Naive thymus-derived CD8-positive, alpha-beta T cell (primary cell): ENCODE results near the gene CADPS2. TPM values are rescaled to one million over a fixed set of nuclear protein-coding genes. Genes with fewer than 3 reads are reported as not detected.

ENCODE experiments used
- ATAC-seq, 2 donors: fragments of 150-1000 bp; cut with Tn5 transposase in 1 of 2; sonication (Bioruptor Pico), chemical (Tn5 transposase) in 1 of 2; 1 replicate in 1 of 2; 2 replicates in 1 of 2; pipeline ENCODE4 v1.10.0; 2021; ENCODE audit warnings: mild to moderate bottlenecking in 2 of 2, moderate library complexity in 2 of 2
- POLR2A ChIA-PET: fragments of 350-600 bp; sonication (Branson Sonifier 250); formaldehyde crosslinking; loops from one replicate; lab custom pipeline; 2021; ENCODE audit warnings: antibody characterized with exemption; lab: Charles Lee
- DNase-seq, 10 donors: peaks; one replicate each; pipeline versions ENCODE4 v3.0.0 to v3.0.0-alpha.2; 2020 to 2022
- H3K27ac Mint-ChIP-seq, 10 donors: one replicate each; pipeline ENCODE4 v1.8.0; 2020 to 2022; ENCODE audit warnings: mild to moderate bottlenecking in 10 of 10, mixed read lengths in 10 of 10, moderate library complexity in 4 of 10, inconsistent platforms in 1 of 10
- H3K27me3 Mint-ChIP-seq, 5 donors: one replicate each; pipeline ENCODE4 v1.8.0; 2021 to 2022; ENCODE audit warnings: mixed read lengths in 5 of 5
- H3K36me3 Mint-ChIP-seq, 3 donors: one replicate each; pipeline ENCODE4 v1.8.0; 2020 to 2022; ENCODE audit warnings: mixed read lengths in 3 of 3, mild to moderate bottlenecking in 2 of 3, inconsistent platforms in 1 of 3
- H3K4me1 Mint-ChIP-seq, 4 donors: one replicate each; pipeline ENCODE4 v1.8.0; 2021 to 2022; ENCODE audit warnings: mixed read lengths in 4 of 4
- H3K4me3 Mint-ChIP-seq, 10 donors: one replicate each; pipeline ENCODE4 v1.8.0; 2020 to 2022; ENCODE audit warnings: mild to moderate bottlenecking in 10 of 10, mixed read lengths in 10 of 10, moderate library complexity in 6 of 10, inconsistent platforms in 1 of 10
- H3K9me3 Mint-ChIP-seq, 9 donors: one replicate each; pipeline ENCODE4 v1.8.0; 2020 to 2022; ENCODE audit warnings: mixed read lengths in 9 of 9, mild to moderate bottlenecking in 3 of 9, inconsistent platforms in 1 of 9, moderate library complexity in 1 of 9
- polyA plus RNA-seq, 3 donors: library from polyadenylated mRNA; unstranded; fragments of 300-500 nt; fragmentation: Illumina TruSeq; gene quantifications; one replicate each; pipeline ENCODE4 v1.2.3, GENCODE V29; 2021
- total RNA-seq, 8 experiments: library from RNA in 2 of 8; stranded (reverse) in 2 of 8; gene quantifications; one replicate each; pipeline ENCODE4 v1.2.3 and lab custom pipeline; 2021 to 2026

CADPS2 gene
- total and polyA plus RNA-seq, 5 experiments from 2014 or later: not detected

DNA sequence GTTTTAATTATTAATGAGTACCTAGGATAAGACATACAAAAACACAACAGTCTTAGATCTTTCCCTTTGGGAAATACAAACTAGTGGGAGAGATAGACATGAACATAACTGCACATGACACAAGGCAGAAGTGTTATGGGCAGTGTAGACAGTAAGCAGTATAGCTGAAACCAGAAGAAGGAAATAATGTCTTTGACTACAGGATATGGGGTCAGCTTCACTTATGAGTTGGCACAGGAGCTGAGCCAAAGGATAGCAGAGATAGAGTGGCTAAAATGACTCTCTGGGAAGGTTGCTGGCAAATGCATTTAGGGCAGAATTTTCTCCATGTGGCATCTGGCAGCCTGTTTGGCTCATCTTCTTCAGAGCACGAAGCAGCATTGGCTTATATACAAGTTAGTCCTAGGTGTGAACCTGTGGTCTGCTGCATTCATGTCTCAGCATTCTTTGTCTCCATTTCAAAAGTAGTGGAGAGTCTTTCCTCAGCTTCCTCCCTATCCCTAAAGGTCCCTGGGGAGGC, 521.4 kb downstream of the CADPS2 start:
- no peaks in the 10 kb centered on the region for H3K4me1 Mint-ChIP-seq

DNA sequence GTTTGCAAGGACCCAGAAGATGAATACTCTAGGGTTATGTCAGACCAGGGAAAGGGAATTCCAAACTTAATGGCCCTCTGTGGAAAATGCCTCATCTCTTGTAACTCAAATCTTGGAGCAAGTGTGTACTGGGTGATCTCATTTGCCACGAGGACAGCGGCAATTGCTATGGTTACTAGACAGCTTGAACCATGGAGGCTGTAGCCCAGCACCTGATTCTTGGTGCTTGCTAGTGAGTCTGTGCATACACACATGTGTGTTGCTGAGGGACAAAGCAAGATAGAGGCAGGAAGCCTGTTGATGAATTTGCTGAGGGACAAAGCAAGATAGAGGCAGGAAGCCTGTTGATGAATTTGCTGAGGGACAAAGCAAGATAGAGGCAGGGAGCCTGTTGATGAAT, 523.1 kb downstream of the CADPS2 start:
- Mint-ChIP-seq H3K27me3 (no peaks in the 10 kb centered on the region), H3K4me1 (no peaks in the 10 kb centered on the region)

More for the DNA sequence above, 521.4 kb downstream of the CADPS2 start:
- DNase-seq (no peak), ATAC-seq (no peak)
- Mint-ChIP-seq H3K36me3 (peaks cover 0 to 4% (median 0%) of the 10 kb centered on the region in 3 donors), H3K27me3 (peaks cover 3 to 6% (median 5%) of the 10 kb centered on the region in 5 donors), H3K9me3 (peaks cover 0 to 7% (median 4%) of the 10 kb centered on the region in 9 donors), H3K27ac (no peak overlapping the region), H3K4me3 (no peak overlapping the region)
- POLR2A ChIA-PET: no interaction called here

DNA sequence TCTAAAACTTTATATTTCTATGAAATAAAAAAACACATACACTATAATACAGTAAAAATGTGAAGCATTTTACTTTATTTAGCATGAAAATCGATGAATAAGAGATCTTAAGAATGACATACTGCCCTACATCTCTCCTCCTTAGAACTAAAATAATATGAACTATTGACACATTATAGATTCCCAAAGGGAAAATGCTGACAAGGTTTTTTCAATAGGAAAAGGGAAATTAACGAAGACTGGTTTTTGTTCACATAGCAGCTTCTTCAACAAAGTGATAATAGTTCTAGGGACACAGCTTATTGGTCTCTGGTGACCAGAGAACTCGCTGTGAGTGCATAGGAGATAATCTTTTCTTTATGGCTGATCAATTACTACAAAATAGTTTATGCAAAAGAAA, 523.8 kb downstream of the CADPS2 start:
- H3K4me1 Mint-ChIP-seq: no peaks in the 10 kb centered on the region
- POLR2A ChIA-PET: no interaction called here
- ATAC-seq: no peak
- no peak for DNase-seq
- no peak overlapping the region for H3K27ac Mint-ChIP-seq
- no peak overlapping the region for H3K4me3 Mint-ChIP-seq
- no peaks in the 10 kb centered on the region for H3K27me3 Mint-ChIP-seq
- H3K36me3 Mint-ChIP-seq: no peaks in the 10 kb centered on the region
- H3K9me3 Mint-ChIP-seq: peaks cover 0 to 6% (median 0%) of the 10 kb centered on the region in 9 donors

More for the DNA sequence above, 523.1 kb downstream of the CADPS2 start:
- Mint-ChIP-seq H3K27ac (no peak overlapping the region), H3K4me3 (no peak overlapping the region), H3K9me3 (peaks cover 0 to 6% (median 0%) of the 10 kb centered on the region in 9 donors), H3K36me3 (no peaks in the 10 kb centered on the region)
- DNase-seq (no peak), ATAC-seq (no peak)
- POLR2A ChIA-PET: no interaction called here

DNA sequence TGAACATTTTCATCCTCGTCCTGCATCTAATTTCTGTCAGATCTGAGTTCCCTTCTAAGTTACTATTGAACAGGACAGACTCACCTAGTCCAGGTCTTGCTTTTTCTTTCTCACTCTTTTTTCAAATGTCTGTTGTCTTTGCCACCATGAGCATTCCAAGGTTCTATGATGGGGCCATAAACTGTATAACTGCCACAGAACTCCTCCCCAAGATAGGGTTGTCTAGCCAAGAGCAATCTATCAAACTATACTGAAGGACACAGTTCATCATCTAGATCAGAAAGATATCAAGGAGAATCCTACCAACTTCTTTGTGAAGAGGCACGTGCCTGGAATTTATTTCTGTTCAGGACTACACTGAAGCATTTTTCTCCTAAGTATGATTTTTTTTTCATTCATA, 531.6 kb downstream of the CADPS2 start:
- no peaks in the 10 kb centered on the region for H3K27me3 Mint-ChIP-seq
- no peaks in the 10 kb centered on the region for H3K36me3 Mint-ChIP-seq
- DNase-seq: no peak
- POLR2A ChIA-PET: no interaction called here
- no peak overlapping the region for H3K27ac Mint-ChIP-seq
- ATAC-seq: no peak
- peaks cover 0 to 7% (median 0%) of the 10 kb centered on the region in 9 donors for H3K9me3 Mint-ChIP-seq
- no peak overlapping the region for H3K4me3 Mint-ChIP-seq
- H3K4me1 Mint-ChIP-seq: no peaks in the 10 kb centered on the region

DNA sequence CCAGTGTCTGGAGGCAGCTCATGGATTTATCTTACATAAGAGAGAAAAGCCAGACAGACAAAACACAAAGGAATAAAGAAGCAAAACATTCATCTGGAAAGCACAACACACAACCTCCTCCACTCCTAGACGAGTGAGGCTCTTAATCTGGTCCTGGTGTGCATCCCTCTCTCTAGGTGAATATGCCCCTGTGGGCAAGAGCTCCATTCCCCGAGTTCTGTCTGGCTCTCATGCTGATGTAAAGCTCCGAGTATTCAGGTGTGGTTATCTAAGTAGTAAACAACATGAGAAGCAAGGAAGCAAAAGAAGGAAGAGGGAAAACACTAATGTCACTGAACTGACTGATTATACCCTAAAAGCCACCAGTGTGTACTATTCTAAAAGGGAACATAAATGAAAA, 533.8 kb downstream of the CADPS2 start:
- Mint-ChIP-seq H3K27ac (no peak overlapping the region), H3K4me3 (no peak overlapping the region), H3K9me3 (peaks cover 0 to 3% (median 0%) of the 10 kb centered on the region in 9 donors), H3K36me3 (no peaks in the 10 kb centered on the region), H3K27me3 (no peaks in the 10 kb centered on the region), H3K4me1 (no peaks in the 10 kb centered on the region)
- DNase-seq (no peak), ATAC-seq (no peak)
- POLR2A ChIA-PET: no interaction called here

DNA sequence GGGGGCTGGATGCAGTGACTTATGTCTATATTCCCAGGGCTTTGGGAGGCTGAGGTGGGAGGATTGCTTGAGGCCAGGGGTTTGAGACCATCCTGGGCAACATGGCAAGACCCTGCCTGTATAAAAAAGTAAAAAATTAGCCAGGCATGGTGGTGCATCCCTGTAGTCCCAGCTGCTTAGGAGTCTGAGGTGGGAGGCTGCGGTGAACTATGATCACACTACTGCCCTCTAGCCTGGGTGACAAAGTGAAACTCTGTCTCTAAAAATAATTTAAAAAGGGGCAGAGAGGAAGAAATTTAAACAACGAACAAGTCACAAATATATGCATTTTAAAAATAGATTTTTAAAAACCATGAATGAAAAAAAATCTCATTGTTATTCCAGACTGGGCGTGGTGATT, 535.6 kb downstream of the CADPS2 start:
- no peak overlapping the region for H3K4me3 Mint-ChIP-seq
- H3K4me1 Mint-ChIP-seq: no peaks in the 10 kb centered on the region
- DNase-seq (no peak), ATAC-seq (no peak)
- peaks cover 0 to 2% (median 0%) of the 10 kb centered on the region in 9 donors for H3K9me3 Mint-ChIP-seq
- no peaks in the 10 kb centered on the region for H3K36me3 Mint-ChIP-seq
- H3K27ac Mint-ChIP-seq: no peak overlapping the region
- no peaks in the 10 kb centered on the region for H3K27me3 Mint-ChIP-seq
- POLR2A ChIA-PET: no interaction called here

DNA sequence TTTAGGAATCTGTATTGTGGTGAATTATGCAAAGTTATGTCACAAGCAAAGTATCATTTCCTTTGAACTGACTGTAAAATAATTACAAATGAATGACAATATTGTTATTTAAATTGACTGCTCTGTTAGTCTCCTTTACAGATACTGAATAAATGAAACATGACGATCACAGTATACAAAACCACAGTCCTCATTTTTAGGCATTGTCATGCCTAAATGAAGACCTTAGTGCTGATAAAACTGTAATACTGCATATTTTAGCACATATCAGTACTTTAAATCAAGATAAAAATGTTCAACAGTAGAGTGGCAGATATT, 542.0 kb downstream of the CADPS2 start:
- Mint-ChIP-seq H3K4me3 (no peak overlapping the region), H3K36me3 (no peaks in the 10 kb centered on the region), H3K9me3 (peaks cover 0 to 4% (median 0%) of the 10 kb centered on the region in 9 donors), H3K4me1 (no peaks in the 10 kb centered on the region), H3K27ac (no peak overlapping the region), H3K27me3 (no peaks in the 10 kb centered on the region)
- ATAC-seq (no peak), DNase-seq (no peak)
- POLR2A ChIA-PET: no interaction called here

DNA sequence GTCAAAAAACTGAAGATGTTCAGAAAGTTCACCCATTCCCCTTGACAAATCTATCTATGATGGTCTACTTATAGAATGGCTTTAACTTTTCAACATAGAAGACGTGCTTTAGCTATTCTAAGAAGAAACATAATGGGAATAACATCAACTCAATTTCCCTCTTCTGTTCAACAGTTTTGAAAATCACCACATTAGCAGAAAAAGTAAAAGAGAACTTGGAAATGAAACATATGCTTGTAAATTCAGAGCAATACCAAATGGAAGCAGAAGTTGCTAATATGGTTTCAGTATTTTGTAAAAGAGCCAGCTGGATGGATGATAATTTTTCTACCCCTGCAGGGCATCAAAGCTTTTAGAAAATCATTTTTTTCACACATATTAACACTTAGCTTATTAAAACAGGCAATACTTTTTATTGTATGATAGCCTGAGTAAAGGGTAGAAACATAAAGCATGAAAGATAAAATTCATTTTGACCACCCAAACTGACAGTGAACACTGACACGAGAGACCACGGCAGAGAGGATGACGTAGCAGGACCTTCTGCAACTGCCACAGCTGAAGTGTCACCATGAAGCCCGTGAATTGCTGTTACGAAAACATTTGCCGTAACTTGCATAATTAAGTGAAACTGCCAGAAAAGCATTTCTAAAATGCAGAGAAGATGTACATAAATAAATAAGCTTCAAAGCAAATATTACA, 542.5 kb downstream of the CADPS2 start:
- DNase-seq (no peak), ATAC-seq (no peak)
- no peaks in the 10 kb centered on the region for H3K27me3 Mint-ChIP-seq
- peak overlapping the region in 1 of 10 donors; percentile 2 for H3K4me3 Mint-ChIP-seq
- H3K36me3 Mint-ChIP-seq: no peaks in the 10 kb centered on the region
- POLR2A ChIA-PET: no interaction called here
- H3K9me3 Mint-ChIP-seq: peaks cover 0 to 4% (median 0%) of the 10 kb centered on the region in 9 donors
- H3K27ac Mint-ChIP-seq: no peak overlapping the region
- H3K4me1 Mint-ChIP-seq: no peaks in the 10 kb centered on the region

DNA sequence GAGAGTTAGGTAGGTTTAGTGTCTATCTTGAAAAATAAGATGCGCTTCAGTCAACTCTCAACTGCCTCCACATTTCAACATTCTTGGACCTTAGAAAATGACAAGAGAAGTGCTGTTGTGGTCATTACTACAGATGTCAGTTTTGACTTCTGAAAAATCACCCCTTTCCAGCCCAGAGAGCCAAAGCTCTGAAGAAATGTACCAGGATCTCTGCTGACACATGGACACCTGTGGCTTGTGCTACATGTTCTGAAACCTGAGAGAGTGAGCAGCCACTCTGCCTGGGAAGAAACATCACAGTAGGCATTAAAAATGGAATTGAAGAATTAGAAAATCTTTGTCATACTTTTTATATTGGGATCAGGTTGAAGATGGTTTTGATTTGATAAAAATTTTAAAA, 545.8 kb downstream of the CADPS2 start:
- Mint-ChIP-seq H3K4me1 (no peaks in the 10 kb centered on the region), H3K27me3 (peaks cover 0 to 2% (median 0%) of the 10 kb centered on the region in 5 donors), H3K9me3 (peaks cover 0 to 4% (median 0%) of the 10 kb centered on the region in 9 donors), H3K27ac (no peak overlapping the region), H3K36me3 (no peaks in the 10 kb centered on the region), H3K4me3 (no peak overlapping the region)
- DNase-seq: no peak
- POLR2A ChIA-PET: no interaction called here
- ATAC-seq: no peak

DNA sequence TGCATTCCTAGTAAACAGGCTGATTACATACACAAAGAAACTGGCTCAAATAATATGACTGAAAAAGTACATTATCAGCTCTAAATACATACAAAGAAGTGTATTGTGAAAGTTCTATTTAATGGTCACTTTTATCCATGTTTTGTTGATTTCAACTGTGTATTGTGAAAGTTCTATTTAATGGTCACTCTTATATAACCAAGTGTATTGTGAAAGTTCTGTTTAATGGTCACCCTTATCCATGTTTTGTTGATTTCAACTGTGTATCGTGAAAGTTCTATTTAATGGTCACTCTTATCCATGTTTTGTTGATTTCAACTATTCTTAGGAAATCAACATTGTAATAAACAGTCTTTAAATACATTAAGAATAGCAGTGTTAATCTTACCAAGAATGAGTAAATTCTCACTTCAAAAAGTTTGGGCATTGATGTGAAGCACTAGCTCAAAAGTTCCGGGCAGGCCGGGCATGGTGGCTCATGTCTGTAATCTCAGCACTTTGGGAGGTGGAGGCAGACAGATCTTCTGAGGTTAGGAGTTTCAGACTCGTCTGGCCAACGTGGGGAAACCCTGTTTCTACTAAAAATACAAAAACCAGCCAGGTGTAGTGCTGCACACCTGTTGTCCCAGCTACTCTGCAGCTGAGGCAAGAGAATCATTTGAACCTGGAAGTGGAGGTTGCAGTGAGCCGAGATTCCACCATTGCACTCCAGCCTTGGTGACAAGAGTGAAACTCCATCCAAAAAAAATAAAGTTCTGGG, 546.9 kb downstream of the CADPS2 start:
- H3K36me3 Mint-ChIP-seq: no peaks in the 10 kb centered on the region
- peaks cover 0 to 4% (median 0%) of the 10 kb centered on the region in 9 donors for H3K9me3 Mint-ChIP-seq
- DNase-seq (no peak), ATAC-seq (no peak)
- no peaks in the 10 kb centered on the region for H3K4me1 Mint-ChIP-seq
- H3K4me3 Mint-ChIP-seq: no peak overlapping the region
- POLR2A ChIA-PET: no interaction called here
- peaks cover 0 to 2% (median 0%) of the 10 kb centered on the region in 5 donors for H3K27me3 Mint-ChIP-seq
- no peak overlapping the region for H3K27ac Mint-ChIP-seq

DNA sequence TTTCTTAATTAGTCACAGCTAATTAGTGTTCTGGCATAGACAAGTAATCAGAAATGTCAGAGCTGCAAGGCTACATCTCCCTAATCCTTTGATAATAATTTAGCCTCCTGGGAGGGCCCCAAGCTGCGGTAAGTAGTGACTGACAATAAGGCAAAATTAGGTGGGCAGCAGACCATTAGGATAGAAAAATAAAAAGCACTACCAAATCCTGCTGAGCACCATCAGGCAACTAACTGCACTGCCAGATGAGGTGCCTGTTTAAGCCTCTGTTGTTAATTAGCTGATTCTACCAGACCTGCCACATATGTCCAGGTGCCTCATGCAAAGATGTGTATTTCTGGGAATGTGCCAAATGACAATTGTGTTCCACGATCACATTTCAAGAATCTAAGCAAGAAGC, 549.2 kb downstream of the CADPS2 start:
- no peak for ATAC-seq
- POLR2A ChIA-PET: no interaction called here
- Mint-ChIP-seq H3K9me3 (peaks cover 0 to 3% (median 0%) of the 10 kb centered on the region in 9 donors), H3K27ac (no peak overlapping the region), H3K27me3 (peaks cover 0 to 2% (median 0%) of the 10 kb centered on the region in 5 donors), H3K4me1 (no peaks in the 10 kb centered on the region), H3K4me3 (no peak overlapping the region), H3K36me3 (no peaks in the 10 kb centered on the region)
- DNase-seq: no peak

DNA sequence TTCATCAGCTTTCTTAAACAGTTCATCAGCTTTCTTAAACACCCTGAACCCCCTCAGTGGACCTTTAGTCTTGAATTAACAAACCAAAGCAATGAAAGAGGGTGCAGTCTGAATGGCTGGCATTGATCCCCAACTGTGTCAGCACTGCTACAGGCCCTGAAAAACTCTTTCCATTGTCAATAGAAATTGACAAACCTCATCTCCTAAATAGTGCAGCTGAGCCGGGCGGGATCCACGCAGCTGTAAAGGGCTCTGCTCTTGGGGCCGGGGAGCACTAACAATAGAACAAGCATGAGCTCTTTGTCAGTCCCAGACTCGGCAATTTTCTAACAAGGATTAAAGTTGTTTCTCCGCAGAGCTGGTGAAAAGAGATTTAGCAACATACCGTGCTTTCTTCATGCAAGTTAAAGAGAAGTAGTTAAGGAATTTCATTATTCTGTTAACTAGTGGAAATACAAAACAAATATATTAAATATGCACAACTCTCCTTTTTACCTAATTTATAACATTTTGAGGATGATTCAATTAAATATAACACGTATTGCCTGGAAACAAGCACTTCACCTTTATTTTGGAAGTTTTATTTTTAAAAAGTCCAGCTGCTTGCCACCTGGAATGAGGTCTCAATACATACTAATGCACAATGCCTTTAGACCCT, 557.0 kb downstream of the CADPS2 start:
- no peak overlapping the region for H3K27ac Mint-ChIP-seq
- DNase-seq: no peak
- ATAC-seq: no peak
- H3K9me3 Mint-ChIP-seq: peaks cover 0 to 3% (median 0%) of the 10 kb centered on the region in 9 donors
- POLR2A ChIA-PET: no interaction called here
- H3K36me3 Mint-ChIP-seq: no peaks in the 10 kb centered on the region
- no peaks in the 10 kb centered on the region for H3K27me3 Mint-ChIP-seq
- H3K4me1 Mint-ChIP-seq: no peaks in the 10 kb centered on the region
- H3K4me3 Mint-ChIP-seq: no peak overlapping the region

DNA sequence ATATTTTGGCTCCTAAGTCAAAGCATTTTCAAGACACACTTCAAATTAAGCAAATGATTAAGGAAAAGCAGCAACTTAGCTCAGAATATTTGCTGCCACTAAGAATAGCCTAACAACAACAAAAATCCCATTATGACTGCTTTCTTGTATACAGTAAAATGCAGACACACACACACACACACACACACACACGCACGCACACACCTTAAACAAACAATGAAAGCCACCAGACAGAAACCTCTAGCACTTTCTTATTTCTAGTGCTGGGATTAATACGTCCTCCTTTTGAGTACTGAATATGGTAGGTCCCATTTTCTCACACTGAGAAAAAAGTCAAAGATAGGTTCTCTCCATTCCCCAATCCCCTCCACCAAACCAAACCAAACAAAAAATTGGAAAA, 558.3 kb downstream of the CADPS2 start:
- H3K4me1 Mint-ChIP-seq: no peaks in the 10 kb centered on the region

More for the DNA sequence above, 558.3 kb downstream of the CADPS2 start:
- Mint-ChIP-seq H3K27ac (no peak overlapping the region), H3K9me3 (peaks cover 0 to 3% (median 0%) of the 10 kb centered on the region in 9 donors), H3K36me3 (no peaks in the 10 kb centered on the region), H3K4me3 (no peak overlapping the region), H3K27me3 (no peaks in the 10 kb centered on the region)
- POLR2A ChIA-PET: no interaction called here
- DNase-seq (no peak), ATAC-seq (no peak)
